Suppressor macrophage (primary cell): ENCODE results near the gene ELMOD3.
"Not testable (repeated sequence)": the region's sequence is repeated elsewhere in the genome, so short reads cannot be mapped to it uniquely, and the experiment has no call there.

Experiments used
- DNase-seq, 4 experiments: peaks; one replicate each; pipeline ENCODE4 v3.0.0-alpha.2; 2020 to 2022

The ELMOD3 gene

DNA sequence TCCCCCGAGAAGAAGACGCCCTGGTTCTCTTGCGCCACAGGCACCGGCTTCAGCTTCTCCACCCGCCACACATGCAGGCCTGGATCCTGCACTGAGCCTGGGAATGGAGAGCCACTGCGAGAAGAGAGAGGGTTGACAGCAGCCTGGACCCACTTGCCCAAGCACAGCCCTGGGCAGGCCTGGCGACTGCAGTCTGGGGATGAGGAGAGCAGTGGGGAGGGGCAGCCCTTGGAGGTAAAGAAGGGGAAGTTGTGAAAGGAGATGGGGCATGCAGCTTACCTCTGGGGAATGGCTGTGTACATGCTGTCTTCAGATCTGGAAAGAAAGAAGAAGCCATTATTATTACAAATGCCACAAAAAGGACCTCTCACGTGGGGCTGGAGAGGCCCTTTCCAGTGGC, 47.3 kb downstream of the ELMOD3 start:
- peak in 1 of 4 experiments; percentile 23 for DNase-seq

DNA sequence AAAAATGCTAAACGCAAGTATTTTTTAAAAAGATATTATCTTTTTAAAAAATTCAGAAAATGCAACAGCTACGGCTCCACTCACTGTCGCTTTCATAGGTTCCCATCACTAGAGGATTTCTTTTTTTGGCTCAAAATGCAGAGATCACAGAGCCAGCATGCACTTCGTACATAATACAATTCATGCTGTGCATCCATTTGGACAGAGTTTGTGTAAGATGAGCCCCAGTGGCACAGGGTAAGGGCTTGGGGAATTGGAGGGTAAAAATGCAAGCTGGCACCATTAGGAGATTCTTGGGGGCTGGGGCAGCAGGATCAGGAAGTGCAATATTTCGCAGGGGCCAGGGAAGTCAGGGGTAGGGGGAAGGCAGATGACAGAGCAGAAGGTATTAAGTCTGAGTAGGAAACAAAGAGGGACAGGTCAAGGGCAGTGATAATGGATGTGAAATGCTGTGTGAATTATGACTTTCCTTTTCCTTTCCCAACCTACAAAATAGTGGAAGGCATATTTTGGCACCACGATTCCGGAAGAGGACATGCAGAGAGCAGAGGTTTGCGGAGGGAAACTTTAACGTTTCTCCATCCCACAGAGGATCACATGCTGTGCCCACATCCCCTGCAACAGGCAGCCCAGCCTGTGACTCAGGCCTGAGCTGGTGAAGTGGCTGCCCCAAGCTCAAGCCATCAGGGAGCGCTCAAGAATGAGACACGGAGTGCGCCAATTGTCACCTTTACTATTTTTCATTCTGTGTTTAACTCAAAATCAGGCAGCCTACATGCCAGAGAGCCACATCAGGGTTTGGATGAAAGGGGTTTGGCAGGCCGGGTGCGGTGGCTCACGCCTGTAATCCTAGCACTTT, 50.9 kb downstream of the ELMOD3 start:
- DNase-seq, result peak; percentile 90 to 98 (median 95)

DNA sequence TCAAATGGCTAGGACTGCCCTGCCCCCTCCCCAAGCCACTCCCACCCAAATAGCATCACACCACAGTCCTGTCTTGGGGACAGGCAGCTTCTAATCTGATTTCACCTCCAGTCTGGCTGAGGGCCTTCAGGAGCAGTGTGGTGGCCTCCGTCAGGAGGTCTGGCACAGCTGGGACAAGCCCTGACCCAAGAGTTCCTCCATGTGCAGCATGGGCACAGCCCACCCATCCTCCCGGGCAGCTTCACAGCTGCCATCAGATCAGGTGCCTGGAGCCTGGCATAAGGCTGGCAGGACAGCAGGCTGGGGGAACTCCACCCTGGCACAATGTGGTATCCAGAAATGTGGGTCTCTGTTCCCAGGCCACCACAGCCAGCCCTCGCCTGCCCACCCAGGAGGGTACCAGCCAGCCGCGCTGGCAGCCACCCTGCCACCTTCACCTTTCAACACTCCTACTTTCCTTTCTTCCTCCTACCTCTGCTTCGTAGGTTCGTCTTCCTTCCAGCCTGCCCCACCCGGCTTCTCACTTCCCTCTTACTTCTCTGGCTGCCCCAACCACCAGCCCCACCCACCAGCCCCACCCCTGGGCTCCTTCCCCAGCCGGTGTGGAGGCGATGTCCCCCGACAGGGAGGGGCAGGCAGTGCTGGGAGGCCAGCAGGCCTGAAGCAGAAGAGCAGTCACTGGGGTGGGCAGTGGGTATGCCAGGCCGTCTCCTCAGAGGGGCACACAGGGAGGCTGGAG, 55.4 kb downstream of the ELMOD3 start, which contains the start of gene CAPG:
Gene CAPG, minus strand, starts transcription at position 522 of the 739 bp plus-strand sequence. CDS start 8,221 bp downstream, outside the sequence.
- peak; percentile 77 to 91 (median 86) for DNase-seq

DNA sequence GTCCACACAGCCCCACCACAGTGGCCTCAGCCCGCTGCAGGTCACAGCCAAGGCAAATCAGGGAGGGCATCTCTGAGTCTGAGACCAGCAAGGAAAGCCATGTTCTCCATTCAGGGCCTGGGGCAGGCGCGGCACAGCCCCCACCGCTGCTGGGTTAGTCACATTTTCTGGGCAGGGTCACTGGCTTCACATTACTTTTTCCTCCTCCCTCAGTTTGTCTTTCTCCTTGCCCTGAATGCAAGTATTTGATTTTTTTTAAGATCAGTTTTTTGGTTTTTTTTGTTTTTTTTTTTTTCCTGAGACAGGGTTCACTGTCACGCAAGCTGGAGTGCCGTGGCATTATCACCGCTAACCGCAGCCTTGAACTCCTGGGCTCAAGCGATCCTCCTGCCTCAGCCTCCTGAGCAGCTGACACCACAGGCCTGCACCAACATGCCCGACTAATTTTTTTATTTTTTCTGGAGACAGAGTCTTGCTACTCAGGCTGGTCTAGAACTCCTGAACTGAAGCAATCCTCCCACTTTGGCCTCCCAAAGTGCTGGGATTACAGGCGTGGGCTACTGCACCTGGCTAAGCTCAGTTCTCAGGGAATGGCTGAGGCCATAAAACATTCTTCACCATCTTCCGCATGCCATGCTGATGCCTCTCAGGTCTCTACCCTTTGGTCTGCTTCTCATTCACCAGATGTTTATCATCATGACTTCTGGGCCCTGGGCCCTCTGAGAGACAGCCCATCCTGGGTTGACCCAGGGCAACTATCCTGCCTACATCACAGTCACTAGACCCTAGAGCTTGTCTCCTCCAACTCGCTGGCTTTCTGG, 56.2 kb downstream of the ELMOD3 start:
- DNase-seq, result peak in 1 of 4 experiments; percentile 41

DNA sequence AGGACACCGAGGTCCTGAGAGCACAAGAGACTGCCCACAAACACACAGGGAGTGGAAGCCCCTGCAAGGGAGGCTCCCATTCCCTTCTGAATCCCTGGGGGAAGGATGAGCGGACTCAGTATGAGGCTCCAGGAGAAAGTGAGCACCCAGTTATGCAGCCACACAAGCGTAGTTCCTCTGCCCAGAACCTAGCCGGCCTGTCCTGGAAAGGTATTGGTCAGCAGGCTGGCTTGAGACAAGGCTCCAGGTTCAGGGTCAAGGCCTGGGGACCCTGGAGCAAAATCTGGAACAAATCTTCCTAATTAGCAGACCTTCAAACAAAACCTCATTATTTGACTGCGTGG, 56.8 kb downstream of the ELMOD3 start:
- DNase-seq, result no peak

DNA sequence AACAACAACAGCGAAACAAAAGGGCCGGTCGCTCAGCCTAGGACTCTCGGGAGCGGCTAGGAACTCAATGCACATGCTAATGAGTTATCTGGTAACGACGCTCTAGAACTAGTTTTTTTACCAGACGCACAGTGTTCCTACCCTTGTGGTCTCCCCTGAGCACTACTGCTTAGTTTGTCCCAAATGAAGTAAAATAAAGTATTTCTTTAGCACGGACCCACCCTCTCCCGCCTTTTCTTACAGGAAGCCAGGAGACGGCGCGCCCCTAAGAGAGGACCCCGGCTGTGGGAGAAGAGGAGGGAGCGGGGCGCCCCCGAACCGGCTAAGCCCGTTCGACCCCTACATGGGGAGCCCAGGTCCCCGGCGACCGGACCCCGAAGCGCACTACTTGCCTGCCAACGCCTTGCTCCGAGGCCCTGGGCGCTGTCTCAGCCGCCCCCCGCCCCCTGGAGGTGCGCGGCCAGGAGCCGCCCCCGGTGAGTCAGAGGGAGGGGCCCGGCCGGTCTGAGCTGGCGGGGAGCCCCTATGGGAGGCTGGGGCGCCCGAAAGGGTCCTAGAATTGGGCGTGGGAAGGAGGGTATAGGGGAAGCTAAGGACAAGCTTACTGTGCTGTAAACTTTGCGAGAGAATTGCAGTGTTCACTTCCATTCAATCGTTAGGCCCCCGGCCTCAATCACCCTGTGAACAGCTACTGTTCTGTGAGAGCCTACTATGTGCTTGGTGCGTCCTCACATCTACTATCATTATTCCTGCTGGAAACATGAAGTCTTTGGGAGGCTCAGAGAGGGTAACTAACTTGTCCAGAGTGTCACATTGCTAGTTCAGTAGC, 59.2 kb downstream of the ELMOD3 start:
- peak; percentile 76 to 91 (median 85) for DNase-seq

DNA sequence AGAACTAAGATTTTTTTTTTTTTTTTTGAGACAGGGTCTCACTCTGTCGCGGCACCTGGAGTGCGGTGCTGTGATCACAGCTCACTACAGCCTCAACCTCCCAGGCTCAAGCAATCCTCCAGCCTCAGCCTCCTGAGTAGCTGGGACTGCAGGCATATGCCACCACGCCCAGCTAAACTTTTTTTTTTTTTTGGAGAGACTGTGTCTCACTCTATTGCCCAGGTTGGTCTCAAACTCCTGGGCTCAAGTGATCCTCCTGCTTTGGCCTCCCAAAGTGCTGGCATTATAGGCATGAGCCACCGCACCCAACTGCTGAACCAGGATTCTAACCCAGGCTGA, 59.8 kb downstream of the ELMOD3 start:
- DNase-seq, result not testable (repeated sequence)

DNA sequence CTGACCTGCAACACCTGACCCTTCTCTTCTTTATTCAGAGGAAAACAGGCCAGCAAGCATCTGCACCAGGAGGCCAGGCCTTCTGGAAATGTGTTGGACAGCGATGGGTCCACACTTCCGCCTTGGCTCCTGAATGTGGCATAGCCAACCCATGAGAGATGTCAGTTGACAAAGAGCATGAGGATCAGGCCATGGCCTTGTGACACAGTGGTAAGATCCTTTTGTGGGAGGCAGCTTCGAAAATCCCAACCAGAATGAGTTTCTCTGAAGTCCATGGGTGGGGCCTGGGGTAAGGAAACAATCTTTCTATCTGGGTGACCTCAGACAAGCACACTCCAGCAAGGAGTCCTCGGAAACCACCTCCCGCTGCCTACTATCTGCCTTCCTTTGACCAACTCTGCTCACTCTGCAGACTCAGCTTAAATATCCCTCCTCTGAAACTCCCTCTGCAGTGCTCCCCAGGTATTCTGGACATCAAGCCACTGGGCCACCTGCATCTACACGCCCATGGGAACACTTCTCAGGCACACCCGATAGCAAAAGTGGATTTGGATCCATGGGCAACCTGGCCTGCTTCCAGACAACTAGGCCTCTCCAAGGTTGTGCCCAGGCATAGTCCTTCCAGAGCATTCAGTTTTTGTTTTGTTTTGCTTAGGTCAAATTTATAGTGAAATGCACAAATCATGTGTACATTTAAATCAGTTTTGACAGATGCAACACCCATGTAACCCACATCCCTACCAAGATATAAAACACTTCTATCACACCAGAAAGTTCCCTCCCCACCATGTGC, 60.4 kb downstream of the ELMOD3 start:
- peak; percentile 88 to 97 (median 94) for DNase-seq

- peak; percentile 62 to 85 (median 82) for DNase-seq
Observed at GRCh38 chr2:85415980-85416650, 61.5 kb downstream of the ELMOD3 start.

GRCh38 chr2:85418132-85419008, 63.8 kb downstream of the ELMOD3 start, which contains the start of gene SH2D6:
SH2D6 (plus strand) TSS chr2:85418714; CDS start chr2:85429466, 10,752 bp downstream.
- DNase-seq, result peak; percentile 83 to 93 (median 88)

- DNase-seq, result no peak
Observed at GRCh38 chr2:85419009-85419675, 64.6 kb downstream of the ELMOD3 start.

DNA sequence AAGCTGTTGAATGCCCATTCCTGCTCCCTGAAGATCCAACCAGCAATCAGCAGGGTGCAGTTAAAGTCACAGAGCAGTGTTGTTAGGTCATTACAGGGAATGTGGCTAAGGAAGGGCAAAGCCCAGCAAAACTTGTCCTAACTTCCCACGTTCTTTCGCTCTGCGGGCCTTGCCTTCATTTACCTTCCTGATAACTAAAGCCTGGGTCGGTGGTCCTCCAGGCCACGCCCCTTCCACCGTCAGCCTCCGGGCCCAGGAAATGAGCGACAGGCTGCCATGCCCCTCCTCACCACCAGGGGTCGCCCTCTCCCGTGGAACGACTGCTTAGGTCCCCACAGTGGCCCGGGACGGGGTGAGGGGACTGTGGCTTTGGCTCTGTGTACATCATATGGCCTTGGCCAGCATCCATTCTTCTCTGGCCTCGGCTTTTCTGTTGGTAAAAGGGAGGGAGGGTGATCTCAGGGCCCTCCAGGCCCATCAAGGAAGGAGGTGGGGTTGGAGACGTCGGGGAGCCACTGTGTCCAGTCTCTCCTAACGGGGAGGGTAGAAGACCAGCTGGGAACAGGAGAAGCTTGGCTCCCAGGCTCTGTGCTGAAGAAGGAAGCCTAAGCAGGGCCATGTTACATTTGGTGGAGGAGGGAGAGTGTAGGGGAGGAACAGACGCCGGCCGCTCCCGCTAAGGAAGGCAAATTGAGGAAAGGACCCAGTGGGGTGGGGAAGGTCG, 66.1 kb downstream of the ELMOD3 start:
- DNase-seq, result peak; percentile 86 to 94 (median 92)

- peak in 1 of 4 experiments; percentile 18 for DNase-seq
Observed at GRCh38 chr2:85421260-85422071, 66.9 kb downstream of the ELMOD3 start.

DNA sequence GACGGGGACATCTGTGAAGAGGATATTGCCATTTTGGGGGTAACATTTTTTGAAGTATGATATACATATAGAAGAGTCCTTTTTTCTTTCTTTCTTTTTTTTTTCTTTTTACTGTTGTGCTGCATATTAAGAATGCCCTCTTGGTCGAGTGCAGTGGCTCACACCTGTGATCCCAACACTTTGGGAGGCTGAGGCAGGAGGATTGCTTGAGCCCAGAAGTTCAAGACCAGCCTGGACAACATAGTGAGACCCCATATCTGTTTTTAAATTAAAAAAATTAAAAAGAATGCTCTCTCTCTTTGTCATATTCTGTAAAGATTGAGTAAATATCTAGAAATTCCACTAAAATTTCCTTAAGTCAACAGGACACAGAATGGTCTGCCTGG, 67.5 kb downstream of the ELMOD3 start:
- DNase-seq, result no peak

DNA sequence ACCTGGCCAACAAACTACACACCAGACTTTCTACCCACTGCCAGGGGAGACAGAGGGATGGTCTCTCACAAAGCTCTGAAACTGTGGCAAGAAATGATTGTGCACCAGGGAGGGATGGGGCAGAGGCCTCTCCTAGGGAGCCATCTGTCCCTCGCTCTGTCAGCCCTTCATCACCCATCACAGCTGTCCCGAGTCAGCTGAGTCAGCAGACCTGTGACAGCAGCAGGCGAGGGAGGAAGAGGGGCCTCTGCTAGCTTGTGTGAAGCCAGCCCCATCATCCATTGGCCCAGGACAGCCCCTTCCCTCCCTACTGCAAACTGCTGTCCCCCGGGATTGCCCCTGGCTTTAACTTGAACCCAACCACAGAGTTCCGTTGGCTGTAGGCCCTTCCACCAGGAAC, 69.0 kb downstream of the ELMOD3 start:
- no peak for DNase-seq

- DNase-seq, result no peak
Observed at GRCh38 chr2:85425588-85425987, 71.0 kb downstream of the ELMOD3 start.

DNA sequence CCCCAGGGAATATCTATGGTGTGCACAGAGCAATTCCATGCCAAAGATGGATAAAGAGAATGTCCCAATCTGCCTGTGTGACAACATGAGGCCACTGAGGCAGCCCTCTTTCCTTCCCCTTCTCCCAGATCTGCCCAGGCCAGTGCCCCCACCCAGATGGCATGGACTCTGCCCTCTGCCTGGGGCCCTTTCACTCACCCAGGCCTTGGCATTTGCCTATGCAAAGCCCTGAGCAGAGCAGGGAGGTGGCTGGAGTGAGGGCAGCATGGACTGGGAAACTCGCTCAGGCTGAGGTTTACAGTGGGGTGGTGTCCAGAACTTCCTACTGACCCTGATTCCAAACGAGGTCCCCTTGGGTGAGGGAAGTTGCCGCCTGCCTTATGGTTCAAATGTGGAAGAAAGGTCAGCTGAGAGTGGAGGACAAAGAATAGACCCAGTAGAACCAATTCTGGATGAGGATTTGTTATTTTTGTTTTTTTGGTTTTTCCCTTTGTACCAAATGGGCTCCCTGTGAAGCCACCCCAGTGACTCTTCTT, 72.8 kb downstream of the ELMOD3 start:
- DNase-seq, result peak; percentile 37 to 63 (median 60)
